HUDEP-2 (cell line): ENCODE measurements around the gene TCERG1L.
"Not testable (repeated sequence)": the region's sequence is repeated elsewhere in the genome, so short reads cannot be mapped to it uniquely, and the experiment has no call there.

ENCODE experiments used
- DNase-seq, 76 experiments: peaks; one replicate each; lab custom pipeline; 2025; ENCODE audit not compliant: unreplicated experiment in 76 of 76; lab: John Stamatoyannopoulos, UW

Gene TCERG1L

GRCh38 chr10:131195558-131196159 lies 115.9 kb downstream of the TCERG1L start:
- no peak for DNase-seq

GRCh38 chr10:131195116-131195515 lies 116.4 kb downstream of the TCERG1L start:
- DNase-seq = no peak

GRCh38 chr10:131193923-131194322 lies 117.6 kb downstream of the TCERG1L start:
- DNase-seq = no peak

GRCh38 chr10:131188494-131188893 lies 123.0 kb downstream of the TCERG1L start:
- no peak for DNase-seq

GRCh38 chr10:131187926-131188325 lies 123.6 kb downstream of the TCERG1L start:
- no peak for DNase-seq

GRCh38 chr10:131187274-131187673 lies 124.2 kb downstream of the TCERG1L start:
- no peak for DNase-seq

- no peak for DNase-seq
Observed at GRCh38 chr10:131186547-131187253, 124.8 kb downstream of the TCERG1L start.

GRCh38 chr10:131184503-131184902 lies 127.0 kb downstream of the TCERG1L start:
- DNase-seq = no peak

- DNase-seq = no peak
Observed at GRCh38 chr10:131183546-131184045, 127.9 kb downstream of the TCERG1L start.

GRCh38 chr10:131181456-131181855 lies 130.1 kb downstream of the TCERG1L start:
- no peak for DNase-seq

GRCh38 chr10:131180740-131181415 lies 130.6 kb downstream of the TCERG1L start:
- DNase-seq = no peak

GRCh38 chr10:131180086-131180485 lies 131.4 kb downstream of the TCERG1L start:
- DNase-seq = no peak

GRCh38 chr10:131179361-131179760 lies 132.2 kb downstream of the TCERG1L start:
- no peak for DNase-seq

GRCh38 chr10:131178521-131179331 lies 132.8 kb downstream of the TCERG1L start:
- no peak for DNase-seq

- no peak for DNase-seq
Observed at GRCh38 chr10:131177431-131178327, 133.8 kb downstream of the TCERG1L start.

- no peak for DNase-seq
Observed at GRCh38 chr10:131176907-131177306, 134.6 kb downstream of the TCERG1L start.

- not testable (repeated sequence) for DNase-seq
Observed at GRCh38 chr10:131176324-131176723, 135.2 kb downstream of the TCERG1L start.

- DNase-seq = no peak
Observed at GRCh38 chr10:131175891-131176290, 135.6 kb downstream of the TCERG1L start.

GRCh38 chr10:131174651-131175540 lies 136.6 kb downstream of the TCERG1L start:
- no peak for DNase-seq
